ENCODE measurements around the gene CLEC11A. TPM values are rescaled to one million over a fixed set of nuclear protein-coding genes. Genes with fewer than 3 reads are reported as not detected.

CLEC11A gene
- total and polyA plus RNA-seq, 4 donors = 2.4 to 11.0 (median 5.5) TPM

GRCh38 chr19:50705422-50706019 lies 17.6 kb upstream of the CLEC11A start:
- DNase-seq (ENCODE audit: low spot score) = no peak
- 31% methylated on average over 9 of the region's 9 CpGs for WGBS
- no peak overlapping the region for H3K27ac ChIP-seq (ENCODE audit: low read depth in 1 of 2, low read length in 2 of 2)
- no peaks in the 10 kb centered on the region for H3K4me1 ChIP-seq (ENCODE audit: control insufficient read depth in 4 of 4, insufficient read depth in 4 of 4, low read length in 3 of 4)
- no peaks in the 10 kb centered on the region for H3K9me3 ChIP-seq (ENCODE audit: control insufficient read depth in 4 of 4, low read length in 3 of 4)
- peaks cover 0 to 5% (median 1%) of the 10 kb centered on the region in 4 donors for H3K27me3 ChIP-seq (ENCODE audit: control insufficient read depth in 4 of 4, insufficient read depth in 4 of 4, low read length in 3 of 4)
- TF ChIP-seq, protein P1, sequence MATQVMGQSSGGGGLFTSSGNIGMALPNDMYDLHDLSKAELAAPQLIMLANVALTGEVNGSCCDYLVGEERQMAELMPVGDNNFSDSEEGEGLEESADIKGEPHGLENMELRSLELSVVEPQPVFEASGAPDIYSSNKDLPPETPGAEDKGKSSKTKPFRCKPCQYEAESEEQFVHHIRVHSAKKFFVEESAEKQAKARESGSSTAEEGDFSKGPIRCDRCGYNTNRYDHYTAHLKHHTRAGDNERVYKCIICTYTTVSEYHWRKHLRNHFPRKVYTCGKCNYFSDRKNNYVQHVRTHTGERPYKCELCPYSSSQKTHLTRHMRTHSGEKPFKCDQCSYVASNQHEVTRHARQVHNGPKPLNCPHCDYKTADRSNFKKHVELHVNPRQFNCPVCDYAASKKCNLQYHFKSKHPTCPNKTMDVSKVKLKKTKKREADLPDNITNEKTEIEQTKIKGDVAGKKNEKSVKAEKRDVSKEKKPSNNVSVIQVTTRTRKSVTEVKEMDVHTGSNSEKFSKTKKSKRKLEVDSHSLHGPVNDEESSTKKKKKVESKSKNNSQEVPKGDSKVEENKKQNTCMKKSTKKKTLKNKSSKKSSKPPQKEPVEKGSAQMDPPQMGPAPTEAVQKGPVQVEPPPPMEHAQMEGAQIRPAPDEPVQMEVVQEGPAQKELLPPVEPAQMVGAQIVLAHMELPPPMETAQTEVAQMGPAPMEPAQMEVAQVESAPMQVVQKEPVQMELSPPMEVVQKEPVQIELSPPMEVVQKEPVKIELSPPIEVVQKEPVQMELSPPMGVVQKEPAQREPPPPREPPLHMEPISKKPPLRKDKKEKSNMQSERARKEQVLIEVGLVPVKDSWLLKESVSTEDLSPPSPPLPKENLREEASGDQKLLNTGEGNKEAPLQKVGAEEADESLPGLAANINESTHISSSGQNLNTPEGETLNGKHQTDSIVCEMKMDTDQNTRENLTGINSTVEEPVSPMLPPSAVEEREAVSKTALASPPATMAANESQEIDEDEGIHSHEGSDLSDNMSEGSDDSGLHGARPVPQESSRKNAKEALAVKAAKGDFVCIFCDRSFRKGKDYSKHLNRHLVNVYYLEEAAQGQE (IDR thresholded peaks at IDR 0.05) = no peak
- TF ChIP-seq, protein P2, sequence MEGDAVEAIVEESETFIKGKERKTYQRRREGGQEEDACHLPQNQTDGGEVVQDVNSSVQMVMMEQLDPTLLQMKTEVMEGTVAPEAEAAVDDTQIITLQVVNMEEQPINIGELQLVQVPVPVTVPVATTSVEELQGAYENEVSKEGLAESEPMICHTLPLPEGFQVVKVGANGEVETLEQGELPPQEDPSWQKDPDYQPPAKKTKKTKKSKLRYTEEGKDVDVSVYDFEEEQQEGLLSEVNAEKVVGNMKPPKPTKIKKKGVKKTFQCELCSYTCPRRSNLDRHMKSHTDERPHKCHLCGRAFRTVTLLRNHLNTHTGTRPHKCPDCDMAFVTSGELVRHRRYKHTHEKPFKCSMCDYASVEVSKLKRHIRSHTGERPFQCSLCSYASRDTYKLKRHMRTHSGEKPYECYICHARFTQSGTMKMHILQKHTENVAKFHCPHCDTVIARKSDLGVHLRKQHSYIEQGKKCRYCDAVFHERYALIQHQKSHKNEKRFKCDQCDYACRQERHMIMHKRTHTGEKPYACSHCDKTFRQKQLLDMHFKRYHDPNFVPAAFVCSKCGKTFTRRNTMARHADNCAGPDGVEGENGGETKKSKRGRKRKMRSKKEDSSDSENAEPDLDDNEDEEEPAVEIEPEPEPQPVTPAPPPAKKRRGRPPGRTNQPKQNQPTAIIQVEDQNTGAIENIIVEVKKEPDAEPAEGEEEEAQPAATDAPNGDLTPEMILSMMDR (IDR thresholded peaks at IDR 0.05; ENCODE audit: low read depth, low read length, missing input control) = peak; percentile 47
- TF ChIP-seq RAD21 (IDR thresholded peaks at IDR 0.05) = peak; percentile 64 to 78
- no peak overlapping the region for H3K4me3 ChIP-seq (ENCODE audit: low read depth in 1 of 3, low read length in 3 of 3)
- H3K36me3 ChIP-seq (ENCODE audit: control insufficient read depth in 4 of 4, insufficient read depth in 3 of 4, low read depth in 1 of 4, low read length in 3 of 4) = no peaks in the 10 kb centered on the region
- H3K9ac ChIP-seq (ENCODE audit: low read depth in 1 of 2, low read length in 2 of 2) = no peak overlapping the region

DNA sequence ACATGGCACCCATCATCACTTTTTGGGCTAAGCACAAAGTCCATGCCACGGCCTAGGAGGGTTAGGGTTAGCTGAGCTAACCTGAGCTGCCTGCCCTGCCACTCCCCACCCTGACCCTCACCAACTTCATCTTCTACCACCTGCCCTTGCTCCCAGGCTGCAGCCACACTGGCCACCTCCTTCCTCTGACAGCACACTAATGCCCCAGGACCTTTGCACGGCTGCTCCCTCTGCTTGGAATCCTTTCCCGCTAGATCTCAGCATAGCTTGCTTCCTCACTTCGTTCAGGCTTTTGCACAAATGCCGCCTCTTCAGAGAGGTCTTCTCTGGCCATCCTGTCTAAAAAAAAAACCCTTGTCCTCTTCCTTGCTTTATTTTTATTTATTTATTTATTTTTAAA lies 16.8 kb upstream of the CLEC11A start:
- peaks cover 0 to 5% (median 1%) of the 10 kb centered on the region in 4 donors for H3K27me3 ChIP-seq (ENCODE audit: control insufficient read depth in 4 of 4, insufficient read depth in 4 of 4, low read length in 3 of 4)
- H3K36me3 ChIP-seq (ENCODE audit: control insufficient read depth in 4 of 4, insufficient read depth in 3 of 4, low read depth in 1 of 4, low read length in 3 of 4) = no peaks in the 10 kb centered on the region
- no peak overlapping the region for H3K9ac ChIP-seq (ENCODE audit: low read depth in 1 of 2, low read length in 2 of 2)
- H3K9me3 ChIP-seq (ENCODE audit: control insufficient read depth in 4 of 4, low read length in 3 of 4) = no peaks in the 10 kb centered on the region
- WGBS = 56% methylated on average over 5 of the region's 5 CpGs
- no peak for DNase-seq (ENCODE audit: low spot score)
- H3K27ac ChIP-seq (ENCODE audit: low read depth in 1 of 2, low read length in 2 of 2) = no peak overlapping the region
- no peak overlapping the region for H3K4me3 ChIP-seq (ENCODE audit: low read depth in 1 of 3, low read length in 3 of 3)
- H3K4me1 ChIP-seq (ENCODE audit: control insufficient read depth in 4 of 4, insufficient read depth in 4 of 4, low read length in 3 of 4) = no peaks in the 10 kb centered on the region
- no peak for TF ChIP-seq EGR1 (IDR thresholded peaks at IDR 0.05; ENCODE audit: low read depth in 2 of 2)
- TF ChIP-seq, protein P1 (IDR thresholded peaks at IDR 0.05) = no peak
- no peak for TF ChIP-seq SP1 (IDR thresholded peaks at IDR 0.05)
- TF ChIP-seq, protein P2 (IDR thresholded peaks at IDR 0.05; ENCODE audit: low read depth, low read length, missing input control) = no peak
- no peak for TF ChIP-seq HNF4G (IDR thresholded peaks at IDR 0.05)
- no peak for TF ChIP-seq YY1 (IDR thresholded peaks at IDR 0.05)
- TF ChIP-seq RXRA (IDR thresholded peaks at IDR 0.05) = no peak
- no peak for TF ChIP-seq FOXA2 (IDR thresholded peaks at IDR 0.05)
- TF ChIP-seq NR2F2 (IDR thresholded peaks at IDR 0.05) = no peak

Measured in liver (tissue), 9 donors.